Activated CD4-positive, alpha-beta T cell treated with anti-CD3 and anti-CD28 coated beads, Interleukin-2, amount 10 ng/mL, durations not matched to agents 24 days and 14 days (primary cell): ENCODE data around the gene FLACC1. TPM values are rescaled to one million over a fixed set of nuclear protein-coding genes. Genes with fewer than 3 reads are reported as not detected.
"Not testable (repeated sequence)": the region's sequence is repeated elsewhere in the genome, so short reads cannot be mapped to it uniquely, and the experiment has no call there.

Experiments
- DNase-seq: peaks from one replicate; pipeline ENCODE4 v3.0.0; 2022
- H3K27ac Mint-ChIP-seq: one replicate; pipeline ENCODE4 v1.8.0; 2022; ENCODE audit warnings: mild to moderate bottlenecking, mixed read lengths
- H3K27me3 Mint-ChIP-seq: one replicate; pipeline ENCODE4 v1.8.0; 2022; ENCODE audit warnings: mixed read lengths
- H3K36me3 Mint-ChIP-seq: one replicate; pipeline ENCODE4 v1.8.0; 2022; ENCODE audit warnings: low read depth, mild to moderate bottlenecking, mixed read lengths
- H3K4me1 Mint-ChIP-seq: one replicate; pipeline ENCODE4 v1.8.0; 2021; ENCODE audit warnings: mixed read lengths
- H3K4me3 Mint-ChIP-seq: one replicate; pipeline ENCODE4 v1.8.0; 2022; ENCODE audit warnings: mild to moderate bottlenecking, moderate library complexity, mixed read lengths
- H3K9me3 Mint-ChIP-seq: one replicate; pipeline ENCODE4 v1.8.0; 2021; ENCODE audit warnings: mixed read lengths
- intact Hi-C: fragments of 100-400 bp; cut with micrococcal nuclease; formaldehyde crosslinking; loops from one replicate; pipeline ENCODE4 v1.15.1; 2023
- total RNA-seq: library from RNA; stranded (reverse); gene quantifications from 2 replicates; pipeline ENCODE4 v1.2.3, GENCODE V29; 2022

The FLACC1 gene
- total RNA-seq, 1 donor from 2014 or later: 1.1 TPM

DNA sequence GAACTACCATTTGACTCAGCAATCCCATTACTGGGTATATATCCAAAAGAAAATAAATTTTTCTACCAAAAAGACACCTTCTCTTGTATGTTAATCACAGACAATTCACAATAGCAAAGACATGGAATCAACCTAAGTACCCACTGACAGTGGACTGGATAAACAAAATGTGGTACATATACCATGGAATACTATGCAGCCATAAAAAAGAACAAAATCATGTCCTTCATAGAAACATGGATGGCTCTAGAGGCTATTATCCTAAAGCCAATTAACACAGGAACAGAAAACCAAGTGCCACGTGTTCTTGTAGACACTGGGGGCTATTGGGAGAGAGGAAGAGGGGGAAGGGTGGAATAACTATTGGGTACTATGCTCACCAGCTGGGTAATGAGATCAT lies 27.7 kb downstream of the FLACC1 start:
- Mint-ChIP-seq H3K9me3 (peaks cover 33% of the 10 kb centered on the region), H3K4me3 (no peak overlapping the region), H3K36me3 (peaks cover 22% of the 10 kb centered on the region), H3K27me3 (no peaks in the 10 kb centered on the region), H3K4me1 (no peaks in the 10 kb centered on the region), H3K27ac (no peak overlapping the region)
- intact Hi-C loops: no loop called here
- DNase-seq: no peak

DNA sequence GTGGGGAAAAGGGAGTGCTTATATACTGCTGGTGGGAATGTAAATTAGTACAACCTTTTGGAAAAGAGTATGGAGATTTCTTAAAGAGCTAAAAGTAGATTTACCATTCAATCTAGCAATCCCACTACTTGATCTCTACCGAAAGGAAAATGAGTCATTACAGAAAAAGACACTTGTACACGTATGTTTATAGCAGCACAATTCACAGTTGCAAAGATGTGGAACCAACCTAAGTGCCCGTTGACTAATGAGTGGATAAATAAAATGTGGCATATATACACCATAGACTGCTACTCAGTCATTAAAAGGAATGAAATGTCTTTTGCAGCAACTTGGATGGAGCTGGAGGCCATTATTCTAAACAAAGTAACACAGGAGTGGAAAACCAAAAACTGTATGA lies 29.5 kb downstream of the FLACC1 start:
- peaks cover 42% of the 10 kb centered on the region for H3K9me3 Mint-ChIP-seq
- H3K4me1 Mint-ChIP-seq: no peaks in the 10 kb centered on the region
- intact Hi-C loops: no loop called here
- H3K4me3 Mint-ChIP-seq: no peak overlapping the region
- no peaks in the 10 kb centered on the region for H3K27me3 Mint-ChIP-seq
- DNase-seq: no peak
- peaks cover 29% of the 10 kb centered on the region for H3K36me3 Mint-ChIP-seq
- H3K27ac Mint-ChIP-seq: no peak overlapping the region

- H3K27me3 Mint-ChIP-seq: no peaks in the 10 kb centered on the region
- no peak overlapping the region for H3K27ac Mint-ChIP-seq
- no peak overlapping the region for H3K4me3 Mint-ChIP-seq
- no peaks in the 10 kb centered on the region for H3K4me1 Mint-ChIP-seq
- peaks cover 40% of the 10 kb centered on the region for H3K36me3 Mint-ChIP-seq
- intact Hi-C loops: no loop called here
- no peak for DNase-seq
- H3K9me3 Mint-ChIP-seq: peaks cover 45% of the 10 kb centered on the region
Measured at GRCh38 chr2:201322772-201323171, 34.4 kb downstream of the FLACC1 start.

DNA sequence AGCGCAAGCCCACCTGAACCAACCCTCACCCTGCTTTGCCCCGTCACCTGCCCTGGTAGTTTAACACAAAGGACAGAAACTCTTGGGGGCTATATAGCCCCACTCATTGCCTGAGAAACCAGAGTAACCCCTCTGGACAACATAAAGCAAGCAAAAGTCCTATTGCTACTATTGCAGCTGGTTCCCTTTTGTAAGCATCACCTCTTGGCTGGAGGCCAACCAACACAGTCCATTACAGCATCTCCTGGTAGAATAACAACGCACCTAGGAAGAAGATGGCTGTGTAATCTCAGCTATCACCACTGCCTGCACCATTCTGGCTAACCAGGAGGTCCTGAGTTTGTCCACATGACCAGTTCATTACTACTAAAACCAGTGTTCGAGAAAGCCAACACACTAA lies 36.4 kb downstream of the FLACC1 start:
- no peak overlapping the region for H3K27ac Mint-ChIP-seq
- no peak for DNase-seq
- H3K4me3 Mint-ChIP-seq: no peak overlapping the region
- peaks cover 41% of the 10 kb centered on the region for H3K9me3 Mint-ChIP-seq
- no peaks in the 10 kb centered on the region for H3K4me1 Mint-ChIP-seq
- H3K27me3 Mint-ChIP-seq: no peaks in the 10 kb centered on the region
- peaks cover 37% of the 10 kb centered on the region for H3K36me3 Mint-ChIP-seq
- intact Hi-C loops: no loop called here

GRCh38 chr2:201320257-201320656 lies 36.9 kb downstream of the FLACC1 start:
- Mint-ChIP-seq H3K4me1 (no peaks in the 10 kb centered on the region), H3K27me3 (no peaks in the 10 kb centered on the region), H3K9me3 (peaks cover 39% of the 10 kb centered on the region), H3K4me3 (no peak overlapping the region), H3K36me3 (peaks cover 34% of the 10 kb centered on the region), H3K27ac (no peak overlapping the region)
- no peak for DNase-seq
- intact Hi-C loops: no loop called here

DNA sequence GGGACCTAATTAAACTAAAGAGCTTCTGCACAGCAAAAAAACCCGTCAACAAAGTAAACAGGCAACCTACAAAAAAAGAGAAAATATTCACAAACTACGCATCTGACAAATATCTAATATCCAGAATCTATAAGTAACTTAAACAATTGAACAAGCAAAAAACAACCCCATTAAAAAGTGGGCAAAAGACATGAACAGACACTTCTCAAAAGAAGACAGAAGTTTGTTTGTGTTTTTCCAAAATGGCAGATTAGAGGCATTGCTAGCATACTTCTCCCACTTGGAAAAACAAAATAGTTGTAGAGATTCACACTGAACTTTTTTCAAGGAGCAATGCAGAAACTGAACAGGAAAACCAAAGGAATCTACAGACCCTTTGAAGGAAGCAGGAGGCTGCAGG lies 37.6 kb downstream of the FLACC1 start:
- Mint-ChIP-seq H3K27me3 (no peaks in the 10 kb centered on the region), H3K4me1 (no peaks in the 10 kb centered on the region), H3K27ac (no peak overlapping the region), H3K4me3 (no peak overlapping the region), H3K9me3 (peaks cover 42% of the 10 kb centered on the region), H3K36me3 (peaks cover 41% of the 10 kb centered on the region)
- no peak for DNase-seq
- intact Hi-C loops: no loop called here

GRCh38 chr2:201313362-201313761 lies 43.8 kb downstream of the FLACC1 start:
- Mint-ChIP-seq H3K27ac (no peak overlapping the region), H3K4me3 (no peak overlapping the region), H3K36me3 (peaks cover 39% of the 10 kb centered on the region), H3K9me3 (peaks cover 43% of the 10 kb centered on the region), H3K4me1 (no peaks in the 10 kb centered on the region), H3K27me3 (no peaks in the 10 kb centered on the region)
- intact Hi-C loops: no loop called here
- no peak for DNase-seq

GRCh38 chr2:201308914-201309313 lies 48.2 kb downstream of the FLACC1 start:
- intact Hi-C loops: no loop called here
- no peak overlapping the region for H3K27ac Mint-ChIP-seq
- peaks cover 39% of the 10 kb centered on the region for H3K9me3 Mint-ChIP-seq
- DNase-seq: no peak
- H3K4me3 Mint-ChIP-seq: no peak overlapping the region
- no peaks in the 10 kb centered on the region for H3K27me3 Mint-ChIP-seq
- no peaks in the 10 kb centered on the region for H3K4me1 Mint-ChIP-seq
- H3K36me3 Mint-ChIP-seq: peaks cover 51% of the 10 kb centered on the region

DNA sequence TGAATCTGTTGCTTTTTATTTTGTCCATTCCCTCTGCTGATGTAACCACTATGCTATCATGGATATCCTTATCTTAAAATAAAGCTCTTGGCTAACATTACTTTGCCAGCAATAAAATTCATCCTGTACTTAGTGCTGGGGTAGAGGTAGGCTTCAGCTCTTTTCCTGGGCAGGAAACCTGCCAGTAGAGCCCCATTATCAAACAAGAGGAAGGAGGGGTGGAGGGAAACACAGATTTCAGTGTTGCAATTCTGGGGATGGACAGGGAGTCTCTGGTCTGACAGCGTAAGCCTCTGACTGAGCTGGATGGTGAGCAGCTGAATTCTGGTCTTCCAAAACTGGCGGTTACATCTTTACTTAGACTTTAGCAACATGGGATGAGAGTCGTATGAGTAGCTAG lies 49.3 kb downstream of the FLACC1 start:
- Mint-ChIP-seq H3K27me3 (no peaks in the 10 kb centered on the region), H3K4me1 (no peaks in the 10 kb centered on the region), H3K27ac (no peak overlapping the region), H3K36me3 (peaks cover 53% of the 10 kb centered on the region), H3K4me3 (no peak overlapping the region), H3K9me3 (peaks cover 34% of the 10 kb centered on the region)
- DNase-seq: no peak
- intact Hi-C loops: no loop called here

- intact Hi-C loops, H3K27ac Mint-ChIP-seq, DNase-seq, H3K4me3 Mint-ChIP-seq, H3K4me1 Mint-ChIP-seq, H3K27me3 Mint-ChIP-seq: not testable (repeated sequence)
- peaks cover 60% of the 10 kb centered on the region for H3K36me3 Mint-ChIP-seq
- peaks cover 27% of the 10 kb centered on the region for H3K9me3 Mint-ChIP-seq
Measured at GRCh38 chr2:201299929-201300328, 57.2 kb downstream of the FLACC1 start.

- H3K27me3 Mint-ChIP-seq: no peaks in the 10 kb centered on the region
- H3K36me3 Mint-ChIP-seq: peaks cover 57% of the 10 kb centered on the region
- peaks cover 23% of the 10 kb centered on the region for H3K9me3 Mint-ChIP-seq
- peaks cover 4% of the 10 kb centered on the region for H3K4me1 Mint-ChIP-seq
- H3K4me3 Mint-ChIP-seq: no peak overlapping the region
- intact Hi-C loops: no loop called here
- no peak for DNase-seq
- no peak overlapping the region for H3K27ac Mint-ChIP-seq
Measured at GRCh38 chr2:201298462-201299052, 58.6 kb downstream of the FLACC1 start.

DNA sequence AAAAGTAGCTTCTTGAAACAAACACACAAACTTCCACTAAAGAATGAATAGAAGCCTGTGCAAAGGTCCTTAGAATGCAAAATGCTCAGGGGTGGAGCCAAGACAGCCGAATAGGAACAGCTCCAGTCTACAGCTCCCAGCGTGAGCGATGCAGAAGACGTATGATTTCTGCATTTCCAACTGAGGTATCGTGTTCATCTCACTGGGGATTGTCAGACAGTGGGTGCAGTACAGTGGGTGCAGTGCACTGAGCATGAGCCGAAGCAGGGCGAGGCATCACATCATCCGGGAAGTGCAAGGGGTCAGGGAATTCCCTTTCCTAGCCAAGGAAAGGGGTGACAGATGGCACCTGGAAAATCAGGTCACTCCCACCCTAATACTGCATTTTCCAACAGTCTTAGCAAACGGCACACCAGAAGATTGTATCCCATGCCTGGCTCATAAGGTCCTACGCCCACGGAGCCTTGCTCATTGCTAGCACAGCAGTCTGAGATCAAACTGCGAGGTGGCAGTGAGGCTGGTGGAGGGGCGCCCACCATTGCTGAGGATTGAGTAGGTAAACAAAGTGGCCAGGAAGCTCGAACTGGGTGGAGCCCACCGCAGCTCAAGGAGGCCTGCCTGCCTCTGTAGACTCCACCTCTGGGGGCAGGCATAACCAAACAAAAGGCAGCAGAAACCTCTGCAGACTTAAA lies 66.5 kb downstream of the FLACC1 start:
- intact Hi-C loops, DNase-seq, H3K27me3 Mint-ChIP-seq, H3K27ac Mint-ChIP-seq, H3K4me1 Mint-ChIP-seq, H3K4me3 Mint-ChIP-seq: not testable (repeated sequence)
- H3K36me3 Mint-ChIP-seq: peaks cover 80% of the 10 kb centered on the region
- H3K9me3 Mint-ChIP-seq: peaks cover 38% of the 10 kb centered on the region

GRCh38 chr2:201285499-201285898 lies 71.6 kb downstream of the FLACC1 start:
- intact Hi-C loops: no loop called here
- Mint-ChIP-seq H3K27me3 (no peaks in the 10 kb centered on the region), H3K27ac (no peak overlapping the region), H3K36me3 (peaks cover 60% of the 10 kb centered on the region), H3K4me1 (peaks cover 5% of the 10 kb centered on the region), H3K4me3 (no peak overlapping the region), H3K9me3 (peaks cover 24% of the 10 kb centered on the region)
- no peak for DNase-seq

DNA sequence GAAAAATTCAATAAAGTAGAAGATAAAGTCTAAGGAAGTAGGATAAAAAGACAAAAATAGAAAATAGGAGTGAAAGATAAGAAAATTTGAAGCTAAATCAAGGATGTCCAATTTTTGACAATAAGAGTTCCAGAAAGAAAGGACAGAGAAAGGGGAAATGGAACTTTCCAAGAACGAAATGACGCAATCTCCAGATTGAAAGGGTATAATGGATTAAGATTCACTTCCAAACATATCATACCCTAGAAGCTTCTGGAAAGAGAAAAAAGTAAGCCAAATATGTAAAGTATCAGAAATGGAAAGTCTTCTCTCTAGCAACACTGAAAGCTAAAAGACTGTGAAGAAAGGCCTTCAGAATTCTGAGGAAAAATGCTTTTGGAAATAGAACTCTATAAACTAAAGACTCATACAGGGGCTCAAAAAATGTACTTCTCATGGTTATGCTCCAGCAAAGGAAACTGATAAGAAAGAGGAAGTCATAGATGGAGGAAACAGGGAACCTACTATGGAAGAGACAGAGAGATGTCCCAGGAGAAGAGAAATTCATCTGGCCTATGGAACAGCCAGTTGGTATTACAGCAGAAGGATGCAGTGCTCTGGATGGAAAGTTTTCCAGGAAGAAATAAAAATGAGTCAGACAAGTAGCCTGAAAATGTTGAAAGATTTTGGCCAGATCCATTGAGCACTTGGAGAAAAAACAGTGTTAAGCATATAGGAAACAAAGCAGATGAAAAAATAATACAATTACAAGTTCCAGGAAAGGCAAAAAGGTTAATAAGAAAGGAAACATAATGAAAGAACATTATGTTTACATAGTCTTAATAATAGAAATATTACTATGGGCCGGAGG lies 76.7 kb downstream of the FLACC1 start:
- Mint-ChIP-seq H3K9me3 (peaks cover 5% of the 10 kb centered on the region), H3K27ac (peak overlapping the region; percentile 30), H3K4me3 (no peak overlapping the region), H3K27me3 (no peaks in the 10 kb centered on the region), H3K4me1 (peaks cover 16% of the 10 kb centered on the region), H3K36me3 (peaks cover 48% of the 10 kb centered on the region)
- DNase-seq: no peak
- intact Hi-C loops: no loop called here
